ENCODE results near the gene OOSP4B.

OOSP4B gene

DNA sequence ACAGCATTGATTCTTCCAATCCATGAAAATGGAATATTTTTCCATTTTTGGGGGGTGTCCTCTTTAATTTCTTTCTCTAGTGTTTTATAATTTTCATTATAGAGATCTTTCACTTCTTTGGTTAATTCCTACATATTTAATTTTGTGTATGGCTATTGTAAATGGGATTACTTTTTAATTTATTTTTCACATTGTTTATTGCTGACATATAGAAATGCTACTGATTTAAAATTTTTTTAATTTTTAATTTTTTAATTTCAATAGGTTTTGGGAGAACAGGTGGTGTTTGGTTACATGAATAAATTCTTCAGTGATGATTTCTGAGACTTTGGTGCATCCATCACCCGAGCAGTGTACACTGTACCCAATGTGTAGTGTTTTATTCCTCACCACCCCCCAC lies 26.6 kb upstream of the OOSP4B start:
- TF ChIP-seq, protein P1, sequence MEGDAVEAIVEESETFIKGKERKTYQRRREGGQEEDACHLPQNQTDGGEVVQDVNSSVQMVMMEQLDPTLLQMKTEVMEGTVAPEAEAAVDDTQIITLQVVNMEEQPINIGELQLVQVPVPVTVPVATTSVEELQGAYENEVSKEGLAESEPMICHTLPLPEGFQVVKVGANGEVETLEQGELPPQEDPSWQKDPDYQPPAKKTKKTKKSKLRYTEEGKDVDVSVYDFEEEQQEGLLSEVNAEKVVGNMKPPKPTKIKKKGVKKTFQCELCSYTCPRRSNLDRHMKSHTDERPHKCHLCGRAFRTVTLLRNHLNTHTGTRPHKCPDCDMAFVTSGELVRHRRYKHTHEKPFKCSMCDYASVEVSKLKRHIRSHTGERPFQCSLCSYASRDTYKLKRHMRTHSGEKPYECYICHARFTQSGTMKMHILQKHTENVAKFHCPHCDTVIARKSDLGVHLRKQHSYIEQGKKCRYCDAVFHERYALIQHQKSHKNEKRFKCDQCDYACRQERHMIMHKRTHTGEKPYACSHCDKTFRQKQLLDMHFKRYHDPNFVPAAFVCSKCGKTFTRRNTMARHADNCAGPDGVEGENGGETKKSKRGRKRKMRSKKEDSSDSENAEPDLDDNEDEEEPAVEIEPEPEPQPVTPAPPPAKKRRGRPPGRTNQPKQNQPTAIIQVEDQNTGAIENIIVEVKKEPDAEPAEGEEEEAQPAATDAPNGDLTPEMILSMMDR (IDR thresholded peaks at IDR 0.05), result no peak

DNA sequence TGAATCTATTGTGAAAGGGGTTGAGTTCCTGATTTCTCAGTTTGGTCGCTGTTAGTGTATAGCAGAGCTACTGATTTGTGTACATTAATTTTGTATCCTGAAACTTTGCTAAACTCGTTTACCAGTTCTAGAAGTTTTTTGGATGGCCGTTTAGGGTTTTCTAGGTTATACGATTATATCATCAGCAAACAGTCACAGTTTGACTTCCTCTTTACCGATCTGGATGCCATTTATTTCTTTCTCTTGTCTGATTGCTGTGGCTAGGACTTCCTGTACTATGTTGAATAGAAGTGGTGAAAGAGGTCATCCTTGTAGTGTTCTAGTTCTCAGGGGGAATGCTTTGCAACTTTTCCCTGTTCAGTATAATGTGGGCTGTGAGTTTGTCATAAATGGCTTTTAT lies 24.6 kb upstream of the OOSP4B start:
- TF ChIP-seq, protein P1 (IDR thresholded peaks at IDR 0.05), result no peak

DNA sequence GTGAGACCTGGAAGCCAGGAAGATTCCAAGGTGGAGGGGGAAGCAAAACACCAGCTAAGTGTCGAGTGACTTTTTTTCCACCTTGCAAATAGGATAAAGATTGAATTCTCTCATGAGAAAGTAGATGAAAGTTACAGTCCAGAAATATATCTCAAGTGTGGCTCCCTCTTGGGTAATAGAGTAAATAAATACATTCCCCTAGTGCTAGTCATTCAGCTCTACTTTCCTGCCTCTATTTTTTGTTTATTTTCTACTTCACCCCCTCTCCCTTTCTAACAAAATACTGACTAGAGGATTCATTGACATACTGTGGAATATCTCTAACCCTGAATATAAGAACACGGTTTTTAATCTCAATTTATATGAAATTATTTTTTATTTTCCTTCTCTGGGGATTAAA lies 19.2 kb upstream of the OOSP4B start:
- TF ChIP-seq, protein P1 (IDR thresholded peaks at IDR 0.05), result no peak

DNA sequence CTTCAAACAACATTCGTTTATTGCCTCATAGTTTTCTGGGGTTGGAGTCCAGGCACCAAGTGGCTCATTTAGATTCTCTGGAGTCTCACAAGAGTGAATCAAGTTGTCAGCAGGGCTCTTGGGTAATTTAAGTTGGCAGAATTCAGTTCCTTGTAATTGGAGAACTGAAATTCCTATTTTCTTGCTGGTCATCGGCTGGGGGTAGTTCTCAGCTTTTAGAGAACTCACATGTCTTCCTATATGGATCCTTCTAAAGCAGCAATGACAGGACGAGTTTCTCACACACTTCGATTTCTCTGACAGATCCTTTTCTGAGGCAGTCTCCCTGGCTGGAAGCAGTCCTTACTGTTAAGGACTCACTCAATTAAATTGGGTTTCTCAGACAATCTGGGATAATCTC lies 17.3 kb upstream of the OOSP4B start:
- TF ChIP-seq, protein P1 (IDR thresholded peaks at IDR 0.05), result no peak

DNA sequence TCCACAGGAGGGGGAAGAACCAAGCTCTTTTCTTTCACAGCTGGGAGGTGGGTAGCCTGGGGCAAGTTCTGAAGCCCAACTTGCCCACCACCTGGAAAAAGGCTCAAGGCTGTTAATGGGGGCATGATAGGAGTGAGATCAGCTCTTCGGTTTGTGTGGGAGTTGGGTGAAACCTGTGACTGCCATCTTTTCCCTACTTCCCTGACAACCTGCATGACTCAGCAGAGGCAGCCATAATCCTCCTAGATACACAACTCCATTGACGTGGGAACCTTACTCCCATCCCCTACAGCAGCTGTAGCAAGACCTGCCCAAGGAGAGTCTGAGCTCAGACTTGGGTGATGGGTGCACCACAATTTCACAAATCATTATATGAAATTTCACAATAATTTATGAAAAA lies 13.3 kb upstream of the OOSP4B start:
- TF ChIP-seq, protein P1 (IDR thresholded peaks at IDR 0.05), result no peak

DNA sequence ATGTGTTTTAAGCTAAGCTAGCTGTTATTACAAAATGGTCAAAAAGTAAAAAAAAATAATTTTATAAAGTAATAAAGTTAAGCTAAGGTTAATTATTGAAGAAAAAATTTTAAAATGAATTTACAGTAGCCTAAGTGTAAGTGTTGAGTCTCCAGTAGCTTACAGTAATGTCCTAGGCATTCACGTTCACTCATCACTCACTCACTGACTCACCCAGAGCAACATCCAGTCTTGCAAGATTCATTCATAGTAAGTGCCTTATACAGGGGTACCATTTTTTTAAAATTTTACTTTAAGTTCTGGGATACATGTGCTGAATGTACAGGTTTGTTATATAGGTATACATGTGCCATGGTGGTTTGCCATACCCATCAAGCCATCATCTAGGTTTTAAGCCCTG lies 11.6 kb upstream of the OOSP4B start:
- TF ChIP-seq, protein P1 (IDR thresholded peaks at IDR 0.05), result no peak

DNA sequence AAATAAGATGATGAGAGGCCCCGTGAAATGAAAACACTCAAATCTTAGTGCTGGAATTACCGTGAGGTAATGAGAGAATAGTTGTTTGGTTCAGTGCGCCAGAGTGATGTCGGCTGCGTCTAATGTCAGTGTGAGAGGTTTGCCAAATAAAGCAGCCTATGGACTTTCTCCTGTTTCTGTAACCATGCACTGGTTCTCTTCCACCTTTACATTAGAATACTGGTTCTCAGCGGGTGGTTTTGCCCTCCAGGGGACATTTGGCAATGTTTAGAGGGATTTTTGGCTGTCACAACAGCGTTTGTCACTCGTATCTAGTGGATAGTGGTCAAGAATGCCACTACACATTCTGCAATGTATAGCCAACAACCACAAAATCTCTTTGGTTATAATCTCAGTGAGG lies 1.1 kb downstream of the OOSP4B start:
- TF ChIP-seq, protein P1 (IDR thresholded peaks at IDR 0.05), result no peak

DNA sequence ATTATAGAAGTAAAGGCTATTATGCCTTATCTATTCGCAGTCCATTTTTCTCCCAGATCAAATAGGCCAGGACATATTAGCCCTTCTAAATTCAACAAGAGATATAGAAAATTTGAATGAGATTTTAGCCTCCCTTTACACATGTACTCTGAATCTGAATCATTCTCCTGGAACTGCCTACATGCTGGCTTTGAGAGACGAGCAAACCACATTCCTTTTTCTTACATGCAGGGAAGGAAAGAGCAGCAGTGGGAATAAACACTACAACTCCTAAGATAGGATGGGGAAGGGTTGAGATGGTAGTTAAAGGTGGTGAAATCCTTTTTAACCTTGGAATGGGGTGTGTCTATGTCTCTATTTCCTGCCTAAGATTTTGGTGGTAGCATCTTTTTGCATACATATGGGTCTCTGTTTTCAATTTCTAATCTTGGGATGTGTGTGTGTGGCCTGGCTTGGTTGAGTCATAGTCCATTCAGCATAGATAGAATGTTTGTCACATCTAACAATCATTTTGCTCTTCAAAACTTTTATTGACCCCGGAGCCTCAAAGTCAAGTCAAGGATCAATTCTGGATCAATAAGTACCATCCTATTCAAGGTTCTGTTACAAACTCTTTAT lies 12.1 kb downstream of the OOSP4B start:
- TF ChIP-seq, protein P1 (IDR thresholded peaks at IDR 0.05), result no peak
